Measurements from ENCODE around the gene POLA2. TPM values are rescaled to one million over a fixed set of nuclear protein-coding genes. Genes with fewer than 3 reads are reported as not detected.

The POLA2 gene
- total RNA-seq, 1 donor from 2014 or later = 16.1 TPM

GRCh38 chr11:65307298-65308229, 45.8 kb downstream of the POLA2 start:
- no peak for DNase-seq (ENCODE audit: extremely low read depth, low read depth, low spot score)

GRCh38 chr11:65308281-65308891, 46.6 kb downstream of the POLA2 start:
- DNase-seq (ENCODE audit: extremely low read depth, low read depth, low spot score) = no peak

- DNase-seq (ENCODE audit: extremely low read depth, low read depth, low spot score) = no peak
These were observed 47.2 kb downstream of the POLA2 start for GRCh38 chr11:65309006-65309405.

GRCh38 chr11:65310215-65310614, 48.5 kb downstream of the POLA2 start:
- no peak for DNase-seq (ENCODE audit: extremely low read depth, low read depth, low spot score)

- DNase-seq (ENCODE audit: extremely low read depth, low read depth, low spot score) = no peak
These were observed 49.0 kb downstream of the POLA2 start for GRCh38 chr11:65310736-65311135.

GRCh38 chr11:65311170-65311678, 49.5 kb downstream of the POLA2 start:
- no peak for DNase-seq (ENCODE audit: extremely low read depth, low read depth, low spot score)

- DNase-seq (ENCODE audit: extremely low read depth, low read depth, low spot score) = no peak
These were observed 52.9 kb downstream of the POLA2 start, which contains the start of gene CDC42EP2 for GRCh38 chr11:65314501-65315203. Gene CDC42EP2, plus strand, starts transcription at chr11:65314866. Its CDS starts 6,033 bp downstream, at chr11:65320899.

- no peak for DNase-seq (ENCODE audit: extremely low read depth, low read depth, low spot score)
These were observed 53.6 kb downstream of the POLA2 start for GRCh38 chr11:65315204-65315865.

GRCh38 chr11:65315866-65316226, 54.1 kb downstream of the POLA2 start:
- DNase-seq (ENCODE audit: extremely low read depth, low read depth, low spot score) = no peak

GRCh38 chr11:65316227-65317024, 54.7 kb downstream of the POLA2 start:
- no peak for DNase-seq (ENCODE audit: extremely low read depth, low read depth, low spot score)

GRCh38 chr11:65317025-65317786, 55.4 kb downstream of the POLA2 start:
- peak; percentile 66 for DNase-seq (ENCODE audit: extremely low read depth, low read depth, low spot score)

- no peak for DNase-seq (ENCODE audit: extremely low read depth, low read depth, low spot score)
These were observed 58.8 kb downstream of the POLA2 start for GRCh38 chr11:65320386-65321075.

GRCh38 chr11:65321076-65321475, 59.3 kb downstream of the POLA2 start:
- no peak for DNase-seq (ENCODE audit: extremely low read depth, low read depth, low spot score)

- DNase-seq (ENCODE audit: extremely low read depth, low read depth, low spot score) = no peak
These were observed 60.2 kb downstream of the POLA2 start for GRCh38 chr11:65321828-65322485.

GRCh38 chr11:65323813-65324212, 62.1 kb downstream of the POLA2 start:
- DNase-seq (ENCODE audit: extremely low read depth, low read depth, low spot score) = no peak

GRCh38 chr11:65325435-65325834, 63.7 kb downstream of the POLA2 start:
- no peak for DNase-seq (ENCODE audit: extremely low read depth, low read depth, low spot score)

- no peak for DNase-seq (ENCODE audit: extremely low read depth, low read depth, low spot score)
These were observed 65.3 kb downstream of the POLA2 start for GRCh38 chr11:65327021-65327420.

GRCh38 chr11:65329478-65329877, 67.7 kb downstream of the POLA2 start:
- no peak for DNase-seq (ENCODE audit: extremely low read depth, low read depth, low spot score)
